Urinary bladder (tissue), 4 donors: ENCODE results near the gene MAB21L2. TPM values are rescaled to one million over a fixed set of nuclear protein-coding genes. Genes with fewer than 3 reads are reported as not detected.
A peak's percentile ranks its signal among the peaks of the same experiment; 100 is the strongest.
"Not testable (repeated sequence)": the region's sequence is repeated elsewhere in the genome, so short reads cannot be mapped to it uniquely, and the experiment has no call there.

Experiments
- DNase-seq: peaks from one replicate; pipeline ENCODE4 v3.0.0-alpha.2; 2015; ENCODE audit errors: extremely low spot score
- H3K27ac ChIP-seq: one replicate; pipeline ENCODE4 v1.5.1; 2013; ENCODE audit warnings: low read depth, mild to moderate bottlenecking, moderate library complexity
- H3K36me3 ChIP-seq: one replicate; pipeline ENCODE4 v1.6.1; 2013; ENCODE audit warnings: mild to moderate bottlenecking, moderate library complexity; ENCODE audit not compliant: insufficient read depth
- H3K4me1 ChIP-seq: one replicate; pipeline ENCODE4 v1.6.1; 2013; ENCODE audit warnings: mild to moderate bottlenecking, moderate library complexity; ENCODE audit not compliant: insufficient read depth
- H3K4me3 ChIP-seq: one replicate; pipeline ENCODE4 v1.5.1; 2013; ENCODE audit warnings: low read depth, low read length
- WGBS: extraction: QIAGEN DNeasy Blood & Tissue Kit; methylation state at CpG from one replicate; pipeline ENCODE4 v1.1.7; 2013; 5-methylcytosine and 5-hydroxymethylcytosine counted together
- polyA plus RNA-seq: library from polyadenylated mRNA; stranded (reverse); fragments of 200-250 nt; gene quantifications from one replicate; pipeline ENCODE4 v1.2.3, GENCODE V29; 2013
- total RNA-seq: library from RNA; depleted of rRNA; stranded (reverse); fragments of >200 nt; gene quantifications from one replicate; pipeline ENCODE4 v1.2.3, GENCODE V29; 2014
- donor health status: healthy with polysubstance abuse.
- donor health status: healthy.

Gene MAB21L2
- total RNA-seq (1.5 TPM), polyA plus RNA-seq (0.54 TPM)

DNA sequence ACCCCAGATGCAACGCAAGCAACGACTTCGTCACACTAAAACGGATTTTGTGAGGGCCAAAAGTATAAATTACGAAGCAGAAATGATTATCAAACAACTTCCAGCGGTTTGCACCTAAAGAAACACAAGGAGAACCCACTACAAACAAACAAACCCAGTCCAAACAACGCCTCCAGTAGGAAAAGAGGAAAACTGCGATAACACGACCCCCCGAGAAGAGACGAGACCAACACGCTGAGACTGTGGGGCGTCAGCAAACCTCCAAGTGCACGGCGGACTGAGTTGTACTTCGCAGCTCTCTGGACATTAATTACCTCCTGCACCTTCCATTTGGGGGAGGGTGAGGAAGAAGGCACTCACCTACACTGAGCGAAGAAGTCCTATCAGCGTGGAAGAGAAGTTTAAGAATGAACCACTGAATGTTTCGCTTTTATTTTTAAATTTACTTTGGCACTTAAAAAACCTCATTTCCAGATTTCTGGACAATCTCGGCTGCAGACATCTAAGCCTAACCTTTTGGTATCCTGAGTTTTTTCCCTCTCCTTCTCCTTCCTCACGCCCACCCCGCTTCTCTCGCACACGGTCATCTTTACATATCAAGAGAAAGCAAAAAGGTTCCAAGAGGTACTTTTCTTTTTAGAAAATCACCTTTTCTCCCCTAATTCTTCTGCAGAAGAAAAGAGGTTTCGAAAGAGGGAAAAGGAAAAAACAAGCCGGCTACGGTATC lies at the start of gene MAB21L2:
MAB21L2 (plus strand) TSS at position 6 of the 727 bp plus-strand sequence. CDS start 879 bp downstream, outside the sequence.
- Histone ChIP-seq H3K36me3 (no peaks in the 10 kb centered on the region), H3K4me1 (peaks cover 2% of the 10 kb centered on the region), H3K27ac (no peak within 1 kb of the TSS), H3K4me3 (peak within 1 kb of the TSS; percentile 4)
- 68% methylated on average over 27 of the region's 27 CpGs for WGBS
- DNase-seq: no peak

DNA sequence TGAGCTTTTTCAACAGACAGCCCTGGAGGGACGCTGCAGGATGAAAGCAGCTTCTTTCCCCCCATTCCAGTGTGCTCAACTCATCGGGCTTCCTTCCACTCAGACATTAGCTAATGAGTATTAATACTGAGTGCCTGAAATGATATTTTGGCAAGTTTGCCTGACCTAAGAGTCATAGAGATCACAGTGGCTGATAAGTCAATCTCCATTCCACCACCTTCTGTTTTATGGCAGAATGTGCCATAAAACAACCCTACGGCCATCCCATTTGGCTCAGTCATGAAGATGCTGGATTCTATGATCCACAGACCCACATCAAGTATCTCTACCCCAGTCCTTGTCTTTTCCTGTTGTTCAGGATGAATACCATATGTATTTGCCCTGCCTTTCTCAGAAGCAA lies 48.3 kb upstream of the MAB21L2 start:
- no peak overlapping the region for H3K4me3 ChIP-seq
- 85% methylated on average over 3 of the region's 3 CpGs for whole genome bisulfite sequencing
- no peak overlapping the region for H3K27ac ChIP-seq
- no peaks in the 10 kb centered on the region for H3K36me3 ChIP-seq
- DNase-seq: no peak
- no peaks in the 10 kb centered on the region for H3K4me1 ChIP-seq

DNA sequence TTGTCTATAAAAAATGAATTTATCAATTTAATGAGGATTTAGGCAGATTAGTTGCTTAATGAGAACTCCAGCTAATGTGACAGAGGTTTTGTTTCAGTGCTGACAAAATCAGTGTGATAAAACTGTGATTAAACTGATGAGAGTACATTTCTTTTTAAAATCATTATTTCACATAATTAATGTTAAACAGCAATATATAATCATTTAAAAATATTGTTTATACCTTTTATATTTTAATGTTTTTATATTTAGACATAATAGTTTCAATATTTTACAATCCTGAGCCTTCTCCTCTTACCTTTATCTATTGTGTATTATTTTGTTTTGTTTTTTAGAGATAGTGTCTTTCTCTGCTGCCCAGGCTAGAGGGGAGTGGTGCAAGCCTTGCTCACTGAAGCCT lies 47.1 kb upstream of the MAB21L2 start:
- Histone ChIP-seq H3K4me1 (no peaks in the 10 kb centered on the region), H3K4me3 (no peak overlapping the region), H3K27ac (no peak overlapping the region), H3K36me3 (no peaks in the 10 kb centered on the region)
- no peak for DNase-seq

DNA sequence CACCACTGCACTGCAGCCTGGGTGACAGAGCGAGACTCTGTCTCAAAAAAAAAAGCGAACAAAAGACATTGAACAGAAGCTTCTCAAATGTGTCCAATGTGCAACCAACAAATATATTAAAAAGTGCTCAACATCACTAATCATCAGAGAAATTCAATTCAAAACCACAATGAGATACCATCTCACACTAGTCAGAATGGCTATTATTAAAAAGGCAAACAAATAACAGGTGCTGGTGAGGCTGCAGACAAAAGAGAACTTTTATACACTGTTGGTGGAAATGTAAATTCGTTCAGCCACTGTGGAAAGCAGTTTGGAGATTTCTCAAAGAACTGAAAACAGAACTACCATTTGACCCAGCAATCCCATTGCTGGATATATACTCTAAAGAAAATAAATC lies 44.0 kb upstream of the MAB21L2 start:
- 97% methylated on average over 3 of the region's 3 CpGs for WGBS
- H3K27ac ChIP-seq, H3K4me1 ChIP-seq, H3K36me3 ChIP-seq, H3K4me3 ChIP-seq, DNase-seq: not testable (repeated sequence)

DNA sequence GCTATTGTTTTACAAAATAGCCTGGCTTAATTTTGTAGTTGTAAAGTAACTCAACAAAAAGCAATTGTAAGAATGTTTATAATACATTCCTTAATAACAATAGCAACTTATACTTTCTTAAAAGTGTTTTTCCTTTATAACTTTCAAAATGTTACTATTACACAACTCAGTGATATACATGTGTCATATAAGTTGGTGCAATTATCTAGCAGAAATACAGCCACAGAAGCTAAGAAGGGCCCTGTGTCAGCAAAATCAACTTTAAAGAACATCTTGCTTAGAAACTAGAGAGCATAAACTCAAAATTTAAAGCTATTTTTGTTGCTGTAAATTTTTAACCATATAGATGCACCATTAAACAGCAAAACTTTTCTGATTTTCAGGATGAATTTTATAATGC lies 41.4 kb upstream of the MAB21L2 start:
- DNase-seq: no peak
- Histone ChIP-seq H3K4me3 (no peak overlapping the region), H3K27ac (no peak overlapping the region), H3K36me3 (no peaks in the 10 kb centered on the region), H3K4me1 (no peaks in the 10 kb centered on the region)

DNA sequence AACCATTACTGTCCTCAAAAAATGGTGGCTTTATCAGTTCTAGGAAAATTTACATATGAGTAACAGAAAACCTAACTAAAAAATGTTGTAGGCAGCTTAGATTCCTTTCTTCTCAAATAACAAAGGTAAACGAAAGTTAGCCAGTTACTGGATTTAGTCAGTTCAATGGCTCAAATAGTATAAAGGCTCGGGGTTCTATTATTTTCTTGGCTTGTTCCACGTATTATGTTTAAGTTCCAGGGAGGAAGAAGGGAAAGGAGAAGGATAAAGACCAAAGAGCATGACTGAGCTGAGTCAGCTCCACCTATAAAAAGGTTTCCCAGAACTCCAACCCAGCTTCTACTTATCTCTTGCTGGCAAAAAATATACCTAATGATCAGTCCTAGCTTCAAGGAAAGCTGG lies 41.0 kb upstream of the MAB21L2 start:
- 71% methylated on average over 3 of the region's 3 CpGs for WGBS
- Histone ChIP-seq H3K27ac (no peak overlapping the region), H3K36me3 (no peaks in the 10 kb centered on the region), H3K4me1 (no peaks in the 10 kb centered on the region), H3K4me3 (no peak overlapping the region)
- no peak for DNase-seq

DNA sequence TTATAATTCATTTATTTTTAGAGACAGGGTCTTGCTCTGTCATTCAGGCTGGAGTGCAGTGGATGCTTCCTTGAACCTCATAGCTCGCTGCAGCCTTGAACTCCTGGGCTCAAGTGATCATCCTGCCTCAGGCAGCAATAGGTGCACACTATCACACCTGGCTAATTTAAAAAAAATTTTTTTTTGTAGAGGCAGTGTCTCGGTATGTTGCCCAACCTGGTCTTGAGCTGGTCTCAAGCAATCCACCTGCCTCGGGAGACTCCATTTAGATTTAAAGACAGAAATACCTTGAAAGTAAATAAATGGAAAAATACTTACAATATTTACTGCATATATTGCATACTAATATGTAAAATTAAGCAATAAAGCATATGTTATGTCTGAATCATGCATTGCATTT lies 40.3 kb upstream of the MAB21L2 start:
- no peaks in the 10 kb centered on the region for H3K4me1 ChIP-seq
- H3K27ac ChIP-seq: no peak overlapping the region
- H3K4me3 ChIP-seq: no peak overlapping the region
- 95% methylated on average over 3 of the region's 3 CpGs for WGBS
- DNase-seq: no peak
- H3K36me3 ChIP-seq: no peaks in the 10 kb centered on the region

DNA sequence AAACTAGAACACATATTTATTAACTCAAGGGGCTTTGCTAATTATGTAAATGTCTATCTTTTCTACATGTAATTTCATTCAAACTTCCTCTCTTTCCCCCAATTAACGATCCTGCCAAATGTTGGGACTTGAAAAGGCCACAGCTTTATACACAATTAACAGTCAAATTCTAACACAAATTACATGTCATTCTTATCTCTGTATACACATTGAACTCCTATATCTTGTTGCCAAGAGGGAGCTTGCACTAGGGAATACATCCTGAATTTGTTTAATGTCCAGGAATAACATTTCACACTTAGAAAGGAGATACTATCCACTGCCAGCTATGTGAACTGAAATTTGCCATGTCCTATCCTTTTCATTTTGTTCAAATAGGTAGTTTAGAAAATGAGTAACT lies 38.9 kb upstream of the MAB21L2 start:
- no peak for DNase-seq

DNA sequence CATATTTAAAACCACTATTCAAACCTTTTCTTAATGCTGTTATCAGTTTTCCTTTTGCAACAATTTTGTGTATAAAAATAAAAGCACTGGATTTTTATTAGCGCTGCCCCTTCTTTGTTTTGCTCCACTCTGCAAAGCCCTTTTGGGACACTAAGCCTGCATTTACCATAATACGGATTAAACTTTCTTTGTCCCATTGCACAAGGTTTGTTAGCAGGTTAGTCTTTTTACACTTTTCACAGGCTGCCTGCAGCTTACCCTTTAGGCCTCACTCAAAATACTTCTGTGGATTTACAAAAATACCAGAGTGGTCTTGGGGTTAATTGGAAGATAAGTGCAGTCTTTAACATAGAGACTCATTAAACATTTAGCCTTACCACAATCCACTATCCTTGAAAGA lies 35.7 kb upstream of the MAB21L2 start:
- 93% methylated on average over 2 of the region's 2 CpGs for WGBS
- no peak for DNase-seq
- Histone ChIP-seq H3K4me1 (no peaks in the 10 kb centered on the region), H3K36me3 (no peaks in the 10 kb centered on the region), H3K27ac (no peak overlapping the region), H3K4me3 (no peak overlapping the region)

More for the DNA sequence above, 38.9 kb upstream of the MAB21L2 start:
- Histone ChIP-seq H3K36me3 (no peaks in the 10 kb centered on the region), H3K4me1 (no peaks in the 10 kb centered on the region), H3K4me3 (no peak overlapping the region), H3K27ac (no peak overlapping the region)
- 46% methylated on average over 1 of the region's 1 CpG for WGBS

DNA sequence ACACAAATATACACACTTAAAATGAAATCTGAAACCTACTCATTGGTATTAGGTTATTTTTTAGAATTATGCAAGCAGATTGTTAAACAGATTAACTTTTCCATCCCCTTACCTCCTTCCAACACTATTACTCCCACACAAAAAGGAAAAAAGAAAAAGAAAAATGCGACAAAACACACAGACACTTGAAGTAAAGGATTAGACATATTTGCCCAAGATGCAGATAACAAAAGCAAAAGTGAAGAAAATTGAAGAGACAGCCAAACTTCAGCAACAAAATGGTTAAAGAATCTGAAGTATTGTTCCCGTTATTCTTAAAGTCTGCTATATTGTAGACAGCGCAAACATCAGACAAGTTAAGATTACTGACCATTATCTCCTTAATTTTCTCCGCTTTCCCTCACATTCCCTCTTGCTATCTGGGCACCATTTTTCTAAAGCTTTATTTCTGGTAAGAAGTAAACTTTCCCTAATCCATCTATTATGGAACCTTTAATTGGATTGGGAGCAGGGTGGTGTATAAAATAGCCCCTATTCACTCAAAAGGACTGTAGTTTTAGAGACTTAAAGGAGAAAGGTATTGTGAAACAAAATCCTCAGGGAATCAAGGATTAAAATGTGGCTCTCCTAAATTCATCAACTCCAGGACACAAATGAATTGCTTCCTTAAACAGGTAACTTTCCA lies 34.7 kb upstream of the MAB21L2 start:
- no peak overlapping the region for H3K4me3 ChIP-seq
- WGBS: 78% methylated on average over 4 of the region's 4 CpGs
- H3K36me3 ChIP-seq: no peaks in the 10 kb centered on the region
- no peaks in the 10 kb centered on the region for H3K4me1 ChIP-seq
- no peak for DNase-seq
- no peak overlapping the region for H3K27ac ChIP-seq

DNA sequence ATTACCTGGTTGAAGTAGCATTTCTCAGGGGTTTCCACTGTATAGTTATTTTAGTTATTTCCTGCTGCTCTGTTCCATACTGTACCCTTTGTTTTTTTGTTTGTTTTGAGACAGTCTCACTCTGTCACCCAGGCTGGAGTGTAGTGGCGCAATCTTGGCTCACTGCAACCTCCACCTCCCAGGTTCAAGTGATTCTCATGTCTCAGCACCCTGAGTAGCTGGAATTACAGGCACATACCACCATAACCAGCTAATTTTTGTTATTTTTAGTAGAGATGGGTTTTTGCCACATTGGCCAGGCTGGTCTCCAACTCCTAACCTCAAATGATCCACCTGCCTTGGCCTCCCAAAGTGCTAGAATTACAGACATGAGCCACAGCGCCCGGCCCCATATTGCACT lies 24.1 kb upstream of the MAB21L2 start:
- not testable (repeated sequence) for H3K4me1 ChIP-seq, DNase-seq

DNA sequence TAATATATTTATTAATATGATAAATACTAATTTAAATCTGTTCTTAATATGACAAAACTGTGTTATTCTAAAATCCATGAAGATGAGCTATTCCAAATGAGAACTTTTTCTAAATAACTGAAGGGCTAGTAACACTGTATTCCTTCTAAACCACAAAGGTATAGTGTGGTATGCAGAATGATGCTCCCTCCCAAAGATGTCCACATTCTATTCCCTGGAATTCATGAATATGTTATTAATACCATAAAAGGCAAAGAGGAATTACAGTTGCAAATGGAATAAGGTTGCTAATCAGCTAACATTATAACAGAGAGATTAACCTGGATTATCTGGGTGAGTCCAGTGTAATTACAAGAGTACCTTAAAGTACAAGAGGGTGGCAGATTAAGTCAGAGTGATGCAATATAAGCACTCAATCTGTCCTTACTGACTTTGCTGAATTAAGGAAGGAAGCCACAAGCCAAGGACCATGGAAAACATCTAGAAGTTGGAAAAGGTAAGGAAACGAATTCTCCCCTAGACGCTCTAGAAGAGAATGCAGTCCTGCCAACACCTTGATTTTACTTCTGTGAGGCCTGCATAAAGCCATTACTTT lies 20.7 kb upstream of the MAB21L2 start:
- Histone ChIP-seq H3K27ac (no peak overlapping the region), H3K4me3 (no peak overlapping the region), H3K36me3 (no peaks in the 10 kb centered on the region), H3K4me1 (no peaks in the 10 kb centered on the region)
- WGBS: 96% methylated on average over 2 of the region's 2 CpGs
- DNase-seq: no peak

More for the DNA sequence above, 24.1 kb upstream of the MAB21L2 start:
- 96% methylated on average over 3 of the region's 3 CpGs for WGBS
- H3K36me3 ChIP-seq, H3K27ac ChIP-seq, H3K4me3 ChIP-seq: not testable (repeated sequence)

DNA sequence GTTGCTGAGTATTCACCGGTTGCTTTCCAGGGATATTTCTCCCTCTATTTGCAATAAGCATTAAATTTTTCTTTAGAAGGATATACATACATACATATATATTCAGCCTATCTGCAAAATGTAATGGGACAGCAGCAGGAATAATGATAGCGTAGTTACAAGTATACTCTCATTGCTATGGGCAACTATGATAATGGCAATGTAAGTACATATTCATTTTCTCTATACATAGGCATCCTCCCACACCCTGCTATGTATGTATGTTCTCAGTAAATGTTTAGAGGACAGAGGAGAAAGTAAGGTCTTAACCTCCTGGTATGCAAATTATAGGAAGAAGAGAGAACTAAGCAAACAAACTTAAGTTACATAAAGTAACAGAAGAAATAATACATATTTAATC lies 19.7 kb upstream of the MAB21L2 start:
- no peak for DNase-seq
- WGBS: 98% methylated on average over 2 of the region's 2 CpGs
- Histone ChIP-seq H3K4me1 (no peaks in the 10 kb centered on the region), H3K36me3 (no peaks in the 10 kb centered on the region), H3K4me3 (no peak overlapping the region), H3K27ac (no peak overlapping the region)

DNA sequence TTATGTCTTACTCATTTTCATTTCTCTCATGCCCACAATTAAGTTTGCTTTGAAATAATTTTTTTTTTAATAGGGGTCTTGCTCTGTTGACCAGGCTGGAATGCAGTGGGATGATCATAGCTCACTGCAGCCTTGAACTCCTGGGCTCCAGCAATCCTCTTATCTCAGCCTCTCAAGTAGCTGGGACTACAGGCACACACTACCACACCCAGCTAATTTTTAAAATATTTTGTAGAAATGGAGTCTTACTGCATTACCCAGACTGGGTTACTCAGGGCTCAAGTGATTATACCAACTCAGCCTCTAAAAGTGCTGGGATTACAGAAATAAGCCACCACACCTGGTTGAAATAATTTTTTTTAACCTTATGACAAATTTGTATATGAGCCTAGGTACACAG lies 19.2 kb upstream of the MAB21L2 start:
- no peak for DNase-seq
- no peaks in the 10 kb centered on the region for H3K36me3 ChIP-seq
- no peak overlapping the region for H3K4me3 ChIP-seq
- no peak overlapping the region for H3K27ac ChIP-seq
- H3K4me1 ChIP-seq: no peaks in the 10 kb centered on the region
